GM18907 (cell line): ENCODE measurements around the gene TK2.

Experiments
- ATAC-seq: cut with Tn5 transposase; IDR thresholded peaks from one replicate; pipeline ENCODE4 v1.9.1; 2021; ENCODE audit warnings: mild to moderate bottlenecking, moderate library complexity; ENCODE audit not compliant: unreplicated experiment

The TK2 gene

DNA sequence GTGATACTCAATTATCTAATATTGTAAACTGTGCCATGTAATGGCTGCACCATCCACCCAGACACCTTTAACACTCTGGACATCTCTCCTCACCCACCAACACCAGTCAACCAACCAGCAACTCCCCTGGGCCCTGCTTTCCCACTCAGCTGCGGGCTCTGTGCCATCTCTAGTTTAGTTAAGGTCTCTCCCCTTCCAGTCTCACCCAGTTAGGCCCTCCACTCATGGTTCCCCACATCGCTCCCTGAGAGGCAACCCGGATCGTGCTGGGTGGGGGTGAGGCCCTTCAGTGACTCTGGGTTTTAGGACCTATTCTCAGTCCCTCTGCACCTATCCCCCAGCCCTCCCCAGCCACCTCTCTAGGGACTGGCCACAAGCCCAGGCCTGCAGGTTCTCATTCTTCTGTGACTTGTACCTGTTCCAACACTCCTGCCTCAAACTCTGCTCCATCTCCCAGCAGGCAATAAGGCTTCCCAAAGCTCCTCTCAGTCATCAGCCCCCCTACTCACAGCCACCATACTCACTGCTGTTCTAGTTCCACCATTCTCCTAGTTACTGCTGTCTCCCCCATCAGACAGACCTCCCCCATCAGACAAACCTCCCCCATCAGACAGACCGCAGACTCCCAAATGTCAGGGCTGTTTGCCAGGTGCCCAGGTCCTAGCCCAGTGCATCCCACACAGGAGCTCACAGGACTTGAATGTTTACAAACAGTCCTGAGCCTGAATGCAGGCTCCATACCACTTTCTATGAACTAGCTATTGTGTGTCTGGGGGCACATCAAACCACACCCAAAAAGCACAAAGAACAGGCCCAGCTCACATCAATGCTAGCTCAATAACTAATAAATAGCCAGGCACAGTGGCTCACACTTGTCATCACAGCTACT, 2.6 kb downstream of the TK2 start:
- ATAC-seq = no peak

DNA sequence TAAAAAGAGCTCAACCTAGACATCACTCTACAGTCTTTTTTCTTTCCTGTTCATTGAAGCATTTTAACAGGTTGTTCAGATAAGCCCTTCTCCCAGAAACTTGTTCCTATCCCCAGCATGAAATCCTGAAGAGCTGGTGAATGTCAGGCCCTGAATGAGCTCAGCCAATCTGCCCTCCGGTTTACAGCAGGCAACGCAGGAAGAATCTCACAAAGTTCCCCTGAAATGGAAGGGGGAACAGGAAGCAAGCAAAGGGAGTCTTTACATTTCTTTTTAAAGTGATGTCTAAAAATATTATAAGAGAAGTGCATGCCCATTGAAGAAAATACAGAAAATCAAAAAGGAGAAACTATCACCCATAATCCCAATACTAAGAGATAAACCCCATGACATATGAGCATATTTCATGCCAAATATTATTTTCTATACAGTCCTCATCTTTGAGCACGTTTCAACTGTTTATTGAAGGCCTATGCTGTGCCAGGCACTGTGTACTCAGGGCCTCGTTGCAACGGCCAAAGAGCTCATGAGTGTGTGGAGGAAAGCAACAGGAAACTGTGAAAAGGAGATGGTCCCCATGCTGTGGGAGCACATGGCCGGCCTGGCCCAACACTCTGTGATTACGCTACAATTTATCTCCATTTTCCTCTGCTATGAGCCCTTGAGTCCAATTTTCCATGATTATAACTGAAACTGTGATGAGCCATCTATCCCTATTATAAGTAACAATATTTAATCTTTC, 5.7 kb downstream of the TK2 start:
- no peak for ATAC-seq

DNA sequence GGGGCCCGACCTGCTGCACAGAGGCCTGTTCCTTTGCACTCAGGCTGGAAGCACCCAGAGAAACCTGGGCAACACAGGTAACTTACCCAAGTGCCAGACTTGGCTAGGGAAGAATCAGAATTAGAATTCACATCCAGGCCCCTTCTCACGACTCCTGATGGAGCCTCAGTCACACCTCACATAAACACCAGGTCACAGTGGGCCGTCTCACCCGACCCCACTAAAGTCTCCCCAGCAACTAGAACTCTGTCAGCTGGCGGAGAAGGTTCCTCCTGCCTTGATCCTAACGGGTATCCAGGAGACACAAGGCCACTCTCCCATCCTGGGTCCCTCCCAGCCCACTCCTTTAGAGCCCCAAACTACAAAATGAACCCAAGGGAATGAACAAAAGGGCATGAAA, 6.4 kb downstream of the TK2 start:
- no peak for ATAC-seq

DNA sequence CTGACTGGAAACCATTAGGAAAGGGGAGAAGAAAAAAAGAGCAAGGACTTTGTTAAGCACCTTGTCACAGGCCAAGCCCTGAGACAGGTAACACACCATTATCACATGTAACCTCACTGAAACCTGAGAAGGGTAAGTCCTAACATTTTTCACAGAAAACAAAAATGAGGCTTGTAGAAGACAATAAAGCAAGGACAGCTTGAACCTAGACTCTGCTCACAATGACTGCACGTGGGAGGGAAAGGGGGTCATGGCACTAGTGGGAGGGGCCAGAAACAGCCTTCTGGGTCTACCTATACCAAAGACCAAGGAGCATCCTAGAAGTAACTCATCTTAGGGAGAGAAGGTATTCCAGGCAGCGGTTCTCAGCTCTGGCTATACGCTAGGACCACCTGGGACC, 7.5 kb downstream of the TK2 start:
- no peak for ATAC-seq

DNA sequence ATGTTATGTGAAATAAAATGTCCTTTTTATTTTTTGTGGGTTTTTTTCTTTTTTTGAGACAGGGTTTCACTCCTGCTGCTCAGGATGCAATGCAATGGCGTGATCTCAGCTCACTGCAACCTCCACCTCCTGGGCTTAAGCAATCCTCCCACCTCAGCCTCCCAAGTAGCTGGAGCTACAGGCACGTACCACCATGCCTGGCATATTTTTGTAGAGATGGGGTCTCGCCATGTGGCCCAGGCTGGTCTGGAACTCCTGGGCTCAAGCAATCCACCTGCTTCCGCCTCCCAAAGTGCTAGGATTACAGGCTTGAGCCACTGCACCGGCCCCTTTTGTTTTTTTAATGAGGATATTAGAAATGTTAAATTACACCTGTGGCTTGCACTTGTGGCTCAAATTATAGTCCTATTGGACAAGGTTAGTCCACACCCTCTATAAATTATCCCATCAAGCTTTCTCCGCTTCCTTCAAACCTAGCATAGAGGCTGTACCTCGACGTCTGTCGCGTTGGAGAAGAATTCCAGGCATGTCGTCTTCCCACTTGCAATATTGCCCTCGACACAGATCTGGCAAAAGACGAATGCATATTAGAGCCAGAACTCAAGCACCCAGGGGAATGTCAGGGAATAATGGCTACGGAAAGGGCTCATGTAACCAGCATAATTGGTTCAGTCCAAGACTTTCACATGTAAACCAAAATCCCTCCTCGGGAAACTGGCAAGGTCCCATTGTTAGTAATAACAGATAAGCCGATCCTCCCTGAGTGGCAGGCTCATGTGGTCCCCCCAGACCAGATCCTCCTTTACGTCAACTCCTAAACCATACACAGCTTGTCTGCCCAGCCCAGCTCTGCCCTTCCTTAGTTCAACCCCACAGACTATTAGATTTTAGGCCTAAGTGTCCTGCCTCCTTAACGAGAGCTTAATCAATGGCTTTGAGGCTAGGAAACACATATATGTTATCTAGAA, 8.2 kb downstream of the TK2 start:
- ATAC-seq = no peak

DNA sequence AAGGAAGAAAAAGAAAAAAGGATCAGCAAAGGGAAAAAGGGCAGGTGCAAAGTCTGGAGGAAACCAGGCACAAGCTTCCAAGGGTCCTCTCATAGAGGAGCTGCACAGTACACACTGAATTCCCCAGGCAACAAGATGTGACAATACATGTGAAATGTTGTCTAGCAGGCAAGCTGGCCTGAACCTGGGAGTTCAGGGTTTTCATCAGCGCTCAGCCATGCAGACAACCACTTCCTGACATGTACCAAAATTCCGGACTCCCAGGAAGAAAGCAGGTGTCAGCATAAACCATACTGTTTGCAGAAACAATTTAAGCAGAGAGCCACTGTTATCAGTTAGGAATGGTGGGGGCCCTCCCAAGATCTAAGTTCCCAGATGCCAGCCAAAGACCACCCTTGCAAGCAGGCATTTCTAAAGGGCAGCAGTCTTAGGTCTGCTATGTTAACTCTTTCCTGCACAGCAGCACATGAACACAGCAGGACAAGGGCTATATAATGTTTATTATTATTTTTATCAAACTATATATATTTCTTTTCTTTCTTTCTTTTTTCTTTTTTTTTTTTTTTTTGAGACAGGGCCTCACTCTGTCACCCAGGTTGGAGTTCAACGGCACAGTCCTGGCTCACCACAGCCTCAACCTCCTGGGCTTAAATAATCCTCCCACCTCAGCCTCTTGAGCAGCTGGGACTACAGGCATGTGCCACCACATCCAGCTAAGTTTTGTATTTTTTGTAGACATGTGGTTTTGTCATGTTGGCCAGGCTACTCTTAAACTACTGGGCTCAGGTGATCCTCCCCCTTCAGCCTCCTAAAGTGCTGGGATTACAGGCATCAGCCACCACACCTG, 10.1 kb downstream of the TK2 start:
- ATAC-seq = peak; percentile 88

DNA sequence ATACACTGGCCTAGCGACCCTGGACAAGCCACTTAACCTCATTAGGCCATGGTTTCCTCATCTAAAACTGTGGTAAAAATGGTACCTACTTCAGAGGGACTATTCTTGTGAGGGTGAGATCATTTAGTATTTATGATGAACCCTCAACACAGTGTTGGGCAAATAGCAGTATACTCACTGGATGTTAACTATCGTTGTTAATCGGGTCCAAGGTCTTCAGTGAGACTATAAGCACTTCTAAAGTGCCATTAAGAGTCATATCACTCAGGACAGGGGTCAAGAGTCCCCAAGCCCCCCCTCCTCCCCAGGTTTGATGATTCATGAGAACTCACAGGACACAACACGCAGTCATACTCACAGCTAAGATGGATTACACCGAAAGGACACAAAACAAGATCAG, 11.0 kb downstream of the TK2 start:
- ATAC-seq = no peak

DNA sequence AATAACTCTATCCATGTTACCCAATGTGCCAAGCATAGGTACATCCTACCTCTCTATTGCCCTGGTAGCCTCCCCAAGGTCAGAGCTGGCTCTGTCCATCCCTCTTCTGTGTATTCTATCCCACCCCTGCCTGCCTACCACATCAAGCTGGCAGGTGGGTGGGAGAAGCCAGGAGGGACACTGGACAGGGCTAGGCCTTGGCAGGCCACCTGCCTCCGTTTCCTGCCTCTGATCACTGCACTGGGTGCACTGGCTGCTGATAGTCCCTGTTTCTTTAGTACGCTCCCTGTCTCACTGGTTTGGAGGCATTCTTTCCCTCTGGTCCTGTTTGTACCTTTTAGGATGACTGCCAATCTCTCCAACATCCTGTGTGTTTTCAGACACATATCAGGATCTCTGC, 12.7 kb downstream of the TK2 start:
- no peak for ATAC-seq

DNA sequence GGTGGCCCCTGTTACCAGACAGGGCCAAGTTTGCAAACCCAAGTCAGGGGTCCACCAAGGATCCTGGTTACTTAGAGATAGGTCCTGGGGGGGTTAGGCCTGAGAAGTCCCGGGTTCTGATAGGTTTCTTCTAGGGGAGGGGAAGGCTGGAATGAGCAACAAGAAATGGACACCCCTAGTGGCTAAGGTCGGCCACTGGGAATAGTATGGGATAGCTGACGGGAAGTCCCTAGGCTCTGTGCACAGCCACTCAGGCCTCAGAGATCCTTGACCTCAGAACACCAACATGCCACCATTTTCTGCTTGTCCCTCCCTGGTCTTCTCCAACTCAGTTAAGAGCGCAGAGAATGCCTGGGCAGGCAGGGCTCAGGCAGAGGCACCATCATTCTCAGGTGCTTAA, 13.4 kb downstream of the TK2 start:
- ATAC-seq = no peak

DNA sequence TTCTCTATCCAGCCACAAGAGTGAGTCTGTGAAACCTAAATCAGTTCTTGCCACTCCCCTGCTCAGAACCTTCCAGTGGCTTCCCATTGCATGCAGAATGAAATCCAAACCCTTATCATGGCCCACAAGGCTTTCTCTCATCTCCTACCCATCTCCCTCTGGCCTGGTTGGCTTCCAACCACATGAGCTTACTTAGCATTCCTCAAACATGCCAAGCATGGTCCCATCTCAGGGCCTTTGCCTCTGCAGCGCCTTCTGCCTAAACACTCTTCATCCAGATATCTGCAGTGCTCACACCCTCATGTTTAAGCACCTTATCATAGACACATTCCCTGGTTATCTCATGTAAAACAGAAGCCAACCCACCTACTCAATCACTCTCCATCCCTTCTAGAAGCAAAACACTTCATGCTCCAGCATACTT, 15.5 kb downstream of the TK2 start:
- no peak for ATAC-seq

DNA sequence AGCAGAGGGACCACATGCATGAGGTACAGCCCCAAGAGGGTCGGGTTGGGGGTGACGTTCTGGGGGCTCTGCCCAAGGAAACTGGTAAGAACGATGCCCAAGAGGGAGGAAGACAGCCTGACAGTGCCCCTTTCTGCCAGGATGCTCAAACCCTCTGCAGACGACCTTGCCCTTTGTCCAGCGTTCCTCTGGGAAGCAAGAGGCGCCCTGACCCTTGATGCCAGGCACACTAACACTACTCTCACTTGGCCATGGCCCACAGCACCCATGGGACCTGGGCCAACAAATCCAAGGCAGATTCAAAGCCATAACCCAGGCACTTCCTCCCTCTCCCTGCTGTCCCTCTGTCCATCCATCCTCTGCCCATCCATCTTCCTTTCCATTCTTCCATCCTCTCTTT, 20.4 kb downstream of the TK2 start:
- no peak for ATAC-seq

DNA sequence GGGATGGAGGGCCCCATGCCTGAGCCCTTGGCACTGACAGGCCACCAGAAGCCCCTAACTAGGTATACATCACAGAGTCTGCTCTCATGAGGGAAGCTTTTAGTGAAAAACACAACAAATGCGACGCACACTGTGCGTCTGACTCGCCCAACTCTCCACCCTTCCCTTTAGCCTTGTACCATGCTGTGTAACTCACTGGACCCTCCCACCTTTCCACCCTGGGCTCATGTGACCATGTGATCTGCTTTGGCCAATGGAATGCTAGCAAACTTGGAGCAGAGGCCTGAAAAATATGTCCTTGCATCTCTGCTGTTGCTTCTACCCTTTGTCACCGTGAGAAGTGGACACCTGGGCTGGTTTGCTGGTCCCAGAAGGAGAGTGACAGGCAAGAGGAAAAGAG, 21.6 kb downstream of the TK2 start:
- ATAC-seq = no peak

DNA sequence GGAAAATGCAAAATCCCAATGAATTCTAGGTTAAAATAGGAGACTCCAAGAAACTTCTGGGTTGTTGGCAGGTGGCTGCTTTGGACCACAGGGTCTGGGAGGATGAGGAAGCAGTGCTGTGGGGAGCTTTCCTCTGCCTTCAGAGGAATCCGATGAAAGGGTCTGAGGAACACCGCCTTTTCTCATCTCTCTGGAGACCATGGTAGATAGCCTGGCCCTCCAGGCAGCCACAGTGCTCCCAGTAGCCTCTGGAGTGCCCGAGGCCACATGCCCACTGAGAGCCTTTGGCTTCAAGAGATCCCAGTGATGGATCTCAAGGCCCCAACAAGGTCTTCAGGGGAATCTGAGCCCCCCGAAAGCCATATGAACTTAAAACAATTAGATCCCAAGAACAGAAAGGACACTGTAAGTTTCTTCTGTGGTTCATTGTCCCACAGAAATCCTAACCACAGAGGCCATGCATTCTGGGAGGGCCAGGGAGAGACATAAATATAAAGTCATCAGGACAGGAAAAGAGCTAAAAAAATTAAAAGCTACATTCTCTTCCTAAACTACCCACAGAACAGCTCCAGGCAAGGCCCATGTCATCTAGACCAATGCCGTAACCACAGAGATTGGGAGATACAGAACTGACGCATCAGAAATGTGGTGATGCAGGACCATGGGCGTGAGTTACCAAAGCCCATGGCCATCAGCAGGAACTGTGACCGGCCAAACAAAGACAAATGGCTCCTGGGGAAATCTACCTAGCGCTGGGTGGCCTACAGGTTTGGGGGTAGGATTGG, 24.3 kb downstream of the TK2 start:
- no peak for ATAC-seq

DNA sequence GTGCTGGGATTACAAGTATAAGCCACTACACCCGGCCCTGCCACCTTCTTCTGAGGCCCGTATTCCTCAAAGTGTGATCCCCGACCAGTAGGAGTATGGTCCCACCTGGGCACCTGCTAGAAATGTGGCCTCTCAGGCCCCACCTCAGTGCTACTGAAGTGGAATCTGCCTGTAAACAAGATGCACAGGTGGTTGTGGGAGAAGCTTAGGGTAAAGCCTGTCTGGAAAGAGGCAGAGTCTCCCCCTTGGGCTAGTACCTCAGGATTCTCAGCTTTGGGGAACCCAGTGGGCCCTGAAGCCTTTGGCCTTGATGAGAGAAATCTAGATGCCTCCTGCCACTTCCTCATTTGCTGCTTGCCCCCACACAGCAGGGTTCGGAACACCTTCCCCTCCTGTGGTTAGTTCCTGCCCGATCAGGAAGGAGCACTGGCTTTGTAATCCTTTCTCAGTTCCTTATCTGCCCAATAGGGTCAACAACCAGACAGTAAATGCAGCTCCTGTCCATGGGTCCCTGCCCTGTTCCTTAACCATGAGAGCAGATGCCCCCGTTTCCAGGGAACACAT, 25.2 kb downstream of the TK2 start:
- ATAC-seq = peak; percentile 81

DNA sequence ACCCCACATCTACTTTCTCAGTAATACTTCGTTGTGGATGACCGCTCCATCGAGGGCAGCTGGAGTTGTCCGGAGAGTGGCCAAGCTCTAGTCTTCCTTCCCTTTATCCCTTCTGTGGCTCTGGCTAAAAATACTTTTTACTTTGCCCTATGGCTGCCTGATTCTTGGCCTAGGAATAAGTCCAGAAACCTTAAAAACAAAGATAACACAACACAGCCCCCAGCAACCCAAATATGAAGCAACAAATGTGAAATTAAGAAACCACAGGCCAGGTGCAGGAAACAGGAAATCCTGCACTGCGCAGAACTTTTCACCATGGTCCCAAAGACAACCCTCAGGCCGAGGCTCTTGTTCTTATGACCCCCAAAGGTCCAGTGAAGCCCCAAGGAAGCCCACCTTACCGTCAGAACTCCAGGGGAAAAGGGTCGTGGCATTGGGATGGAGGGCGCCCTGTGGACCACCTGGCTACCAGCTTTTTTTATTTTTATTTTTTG, 26.0 kb downstream of the TK2 start:
- ATAC-seq = peak; percentile 46

DNA sequence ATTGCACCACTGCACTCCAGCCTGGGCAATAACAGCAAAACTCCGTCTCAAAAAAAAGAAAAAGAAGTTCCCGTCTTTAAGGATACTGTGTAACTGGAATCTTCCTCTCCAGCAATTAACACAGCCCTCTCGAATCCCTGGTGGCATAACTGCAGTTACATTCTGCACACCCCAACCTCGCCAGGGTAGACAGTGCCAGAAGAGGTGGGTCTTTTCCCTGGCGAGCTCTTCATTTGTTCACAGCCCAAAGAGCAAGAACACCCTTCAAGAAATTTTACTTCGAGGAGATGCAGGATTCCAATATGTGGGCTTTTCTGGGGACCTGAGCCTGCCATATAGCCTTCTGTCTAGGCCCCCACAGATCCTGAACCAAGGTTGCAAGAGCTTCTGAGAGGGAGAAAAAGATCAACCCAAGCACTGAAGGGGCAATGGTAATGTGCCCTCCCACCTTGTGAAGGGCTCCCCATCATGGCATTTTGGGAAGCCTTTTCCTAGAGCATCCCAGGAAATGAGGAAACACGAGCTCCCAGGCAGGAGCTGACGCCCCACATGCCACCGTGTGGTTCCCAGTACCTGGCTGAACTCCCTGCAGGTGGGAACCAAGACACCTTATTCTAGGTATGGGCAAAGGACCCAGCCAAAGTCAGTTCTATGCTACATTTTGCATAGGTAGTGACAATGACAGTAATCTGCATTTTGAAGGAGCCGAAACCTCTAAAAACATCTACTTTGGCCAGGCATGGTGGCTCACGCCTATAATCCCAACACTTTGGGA, 26.9 kb downstream of the TK2 start:
- ATAC-seq = no peak

DNA sequence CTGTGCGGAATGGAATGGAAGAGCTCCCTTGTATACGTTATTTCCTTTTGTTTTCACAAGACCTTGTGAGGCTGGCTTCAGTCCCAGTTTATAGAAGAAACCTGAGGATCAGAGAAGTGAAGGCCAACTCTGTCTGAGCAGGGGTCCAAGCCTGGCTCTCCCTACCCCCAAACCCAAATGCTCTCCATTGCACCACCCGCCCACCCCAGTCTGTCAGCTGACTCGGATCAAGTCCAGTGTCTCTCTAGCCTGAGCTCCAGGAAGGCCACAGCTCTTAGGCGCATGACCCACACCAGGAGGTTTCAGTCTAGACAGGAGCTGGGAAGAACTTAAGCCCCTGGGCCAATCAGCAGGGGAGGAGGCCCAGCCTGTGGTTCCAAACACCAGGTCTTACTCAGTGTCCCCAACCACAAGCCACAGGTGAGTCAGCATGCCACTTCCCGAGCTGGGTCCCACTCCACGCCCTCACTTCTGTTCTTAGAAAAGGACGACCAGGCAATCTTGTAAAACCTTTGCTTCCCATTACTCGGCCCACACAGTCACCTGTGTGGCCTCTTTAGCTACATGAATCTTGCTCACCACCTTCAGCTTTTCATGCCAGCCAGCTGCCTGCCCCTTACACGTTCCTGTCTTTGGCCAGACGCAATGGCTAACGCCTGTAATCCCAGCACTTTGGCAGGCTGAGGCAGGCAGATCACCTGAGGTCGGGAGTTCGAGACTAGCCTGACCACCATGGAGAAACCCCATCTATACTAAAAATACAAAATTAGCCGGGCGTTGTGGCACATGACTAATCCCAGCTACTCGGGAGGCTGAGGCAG, 27.8 kb downstream of the TK2 start:
- peak; percentile 35 for ATAC-seq
